Measurements from ENCODE around the gene MESP1. TPM values are rescaled to one million over a fixed set of nuclear protein-coding genes. Genes with fewer than 3 reads are reported as not detected.
A peak's percentile ranks its signal among the peaks of the same experiment; 100 is the strongest.

MESP1 gene
- total RNA-seq, 1 donor from 2014 or later: 0.26 TPM

DNA sequence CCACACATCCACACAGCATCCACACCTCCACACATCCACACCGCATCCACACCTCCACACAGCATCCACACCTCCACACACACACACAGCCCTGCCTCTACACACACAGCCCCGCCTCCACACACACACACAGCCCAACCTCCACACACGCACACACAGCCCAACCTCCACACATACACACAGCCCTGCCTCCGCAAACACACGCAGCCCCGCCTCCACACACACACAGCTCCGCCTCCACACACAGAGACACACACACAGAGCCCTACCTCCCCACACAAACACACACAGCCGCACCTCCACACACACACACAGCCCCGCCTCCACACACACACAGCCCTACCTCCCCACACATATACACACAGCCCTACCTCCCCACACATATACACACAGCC is 4.7 kb downstream of the MESP1 start:
- Histone ChIP-seq H3K36me3 (ENCODE audit: control insufficient read depth, insufficient read depth, low read length) (no peaks in the 10 kb centered on the region), H3K27me3 (ENCODE audit: control insufficient read depth, insufficient read depth, low read length) (peaks cover 10% of the 10 kb centered on the region), H3K4me3 (ENCODE audit: low read depth, low read length) (no peak overlapping the region)
- DNase-seq (ENCODE audit: low read depth): no peak
- TF ChIP-seq, protein P1, sequence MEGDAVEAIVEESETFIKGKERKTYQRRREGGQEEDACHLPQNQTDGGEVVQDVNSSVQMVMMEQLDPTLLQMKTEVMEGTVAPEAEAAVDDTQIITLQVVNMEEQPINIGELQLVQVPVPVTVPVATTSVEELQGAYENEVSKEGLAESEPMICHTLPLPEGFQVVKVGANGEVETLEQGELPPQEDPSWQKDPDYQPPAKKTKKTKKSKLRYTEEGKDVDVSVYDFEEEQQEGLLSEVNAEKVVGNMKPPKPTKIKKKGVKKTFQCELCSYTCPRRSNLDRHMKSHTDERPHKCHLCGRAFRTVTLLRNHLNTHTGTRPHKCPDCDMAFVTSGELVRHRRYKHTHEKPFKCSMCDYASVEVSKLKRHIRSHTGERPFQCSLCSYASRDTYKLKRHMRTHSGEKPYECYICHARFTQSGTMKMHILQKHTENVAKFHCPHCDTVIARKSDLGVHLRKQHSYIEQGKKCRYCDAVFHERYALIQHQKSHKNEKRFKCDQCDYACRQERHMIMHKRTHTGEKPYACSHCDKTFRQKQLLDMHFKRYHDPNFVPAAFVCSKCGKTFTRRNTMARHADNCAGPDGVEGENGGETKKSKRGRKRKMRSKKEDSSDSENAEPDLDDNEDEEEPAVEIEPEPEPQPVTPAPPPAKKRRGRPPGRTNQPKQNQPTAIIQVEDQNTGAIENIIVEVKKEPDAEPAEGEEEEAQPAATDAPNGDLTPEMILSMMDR (IDR thresholded peaks at IDR 0.05; ENCODE audit: insufficient read depth, low read length, severe bottlenecking): no peak
- no peak for FAIRE-seq

DNA sequence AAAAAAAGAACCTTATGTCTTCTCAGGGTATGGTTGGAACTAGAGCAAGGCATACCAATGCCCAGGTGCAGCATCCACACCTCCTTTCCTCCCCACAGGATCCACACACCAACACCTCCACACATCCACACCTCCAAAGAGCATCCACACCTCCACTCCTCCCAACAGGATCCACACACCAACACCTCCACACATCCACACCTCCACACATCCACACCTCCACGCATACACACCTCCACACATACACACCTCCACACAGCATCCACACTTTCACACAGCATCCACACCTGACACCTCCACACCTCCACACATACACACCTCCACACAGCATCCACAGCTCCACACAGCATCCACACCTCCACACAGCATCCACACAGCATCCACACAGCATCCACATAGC is 5.3 kb downstream of the MESP1 start:
- DNase-seq (ENCODE audit: low read depth) (no peak), FAIRE-seq (peak; percentile 93)
- Histone ChIP-seq H3K27me3 (ENCODE audit: control insufficient read depth, insufficient read depth, low read length) (peaks cover 10% of the 10 kb centered on the region), H3K36me3 (ENCODE audit: control insufficient read depth, insufficient read depth, low read length) (no peaks in the 10 kb centered on the region), H3K4me3 (ENCODE audit: low read depth, low read length) (no peak overlapping the region)
- TF ChIP-seq, protein P1 (IDR thresholded peaks at IDR 0.05; ENCODE audit: insufficient read depth, low read length, severe bottlenecking): no peak

DNA sequence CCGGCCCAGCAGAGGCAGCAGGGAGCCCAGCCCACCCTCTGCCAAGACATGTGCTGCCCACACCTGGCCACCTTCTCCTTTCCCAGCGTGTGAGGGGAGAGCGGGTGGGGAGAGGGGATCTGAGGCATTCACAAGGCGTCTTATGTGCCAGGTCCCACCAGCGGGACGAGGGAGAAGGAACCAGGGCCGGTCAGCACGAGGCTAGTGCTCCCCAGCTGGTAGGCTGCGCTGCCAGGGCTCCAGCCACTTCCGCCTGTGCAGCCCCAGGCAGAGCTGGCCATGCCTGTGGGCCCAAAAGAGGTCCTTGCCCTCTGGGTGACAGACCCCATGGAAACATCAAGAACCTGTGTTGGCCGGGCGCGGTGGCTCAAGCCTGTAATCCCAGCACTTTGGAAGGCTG is 5.9 kb downstream of the MESP1 start:
- Histone ChIP-seq H3K36me3 (ENCODE audit: control insufficient read depth, insufficient read depth, low read length) (no peaks in the 10 kb centered on the region), H3K4me3 (ENCODE audit: low read depth, low read length) (no peak overlapping the region), H3K27me3 (ENCODE audit: control insufficient read depth, insufficient read depth, low read length) (peaks cover 9% of the 10 kb centered on the region)
- no peak for DNase-seq (ENCODE audit: low read depth)
- FAIRE-seq: no peak
- TF ChIP-seq, protein P1 (IDR thresholded peaks at IDR 0.05; ENCODE audit: insufficient read depth, low read length, severe bottlenecking): no peak

DNA sequence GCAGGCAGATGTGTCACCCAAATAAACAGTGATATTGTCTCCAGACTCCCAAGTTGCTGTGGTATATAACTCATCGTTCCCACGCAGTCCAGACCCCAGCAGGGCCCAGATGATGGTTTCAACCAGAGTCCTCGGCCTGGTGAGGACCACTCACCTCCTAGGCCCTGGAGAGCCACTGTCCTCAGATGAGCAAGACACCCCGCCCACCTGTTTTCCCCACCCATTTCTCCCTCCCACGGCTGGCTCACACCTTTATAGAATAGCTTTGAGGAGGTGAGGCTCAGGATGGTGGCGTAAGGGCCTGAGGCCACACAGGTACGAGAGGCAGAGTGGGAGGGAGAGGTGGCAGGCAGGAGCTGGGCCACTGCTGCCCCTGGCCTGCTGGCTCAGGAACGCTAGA is 7.5 kb downstream of the MESP1 start:
- Histone ChIP-seq H3K27me3 (ENCODE audit: control insufficient read depth, insufficient read depth, low read length) (no peaks in the 10 kb centered on the region), H3K4me3 (ENCODE audit: low read depth, low read length) (no peak overlapping the region), H3K36me3 (ENCODE audit: control insufficient read depth, insufficient read depth, low read length) (no peaks in the 10 kb centered on the region)
- peak; percentile 12 for DNase-seq (ENCODE audit: low read depth)
- no peak for FAIRE-seq
- TF ChIP-seq, protein P1 (IDR thresholded peaks at IDR 0.05; ENCODE audit: insufficient read depth, low read length, severe bottlenecking): no peak

DNA sequence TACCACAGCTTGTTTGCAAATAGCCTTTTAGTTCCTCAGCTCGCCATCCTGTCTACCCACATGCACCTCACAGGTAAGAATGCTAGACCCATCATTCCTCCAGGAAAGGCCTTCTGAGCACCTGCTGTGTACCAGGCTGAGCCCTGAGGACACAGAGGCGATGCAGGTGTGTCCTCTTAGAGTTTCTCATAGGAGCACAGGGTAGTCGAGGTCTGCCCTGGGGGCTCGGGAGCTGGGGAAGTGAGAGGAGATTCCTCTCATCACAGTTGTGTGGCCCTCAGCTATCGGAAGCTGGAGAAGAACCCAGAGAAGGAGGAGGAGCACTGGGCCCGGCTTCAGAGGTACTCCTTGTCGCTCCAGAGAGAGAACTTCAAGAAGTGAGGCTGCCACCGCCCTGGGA is 8.0 kb downstream of the MESP1 start:
- TF ChIP-seq, protein P1 (IDR thresholded peaks at IDR 0.05; ENCODE audit: insufficient read depth, low read length, severe bottlenecking): no peak
- DNase-seq (ENCODE audit: low read depth): no peak
- FAIRE-seq: peak; percentile 36
- H3K36me3 ChIP-seq (ENCODE audit: control insufficient read depth, insufficient read depth, low read length): no peaks in the 10 kb centered on the region
- H3K4me3 ChIP-seq (ENCODE audit: low read depth, low read length): no peak overlapping the region
- H3K27me3 ChIP-seq (ENCODE audit: control insufficient read depth, insufficient read depth, low read length): no peaks in the 10 kb centered on the region

DNA sequence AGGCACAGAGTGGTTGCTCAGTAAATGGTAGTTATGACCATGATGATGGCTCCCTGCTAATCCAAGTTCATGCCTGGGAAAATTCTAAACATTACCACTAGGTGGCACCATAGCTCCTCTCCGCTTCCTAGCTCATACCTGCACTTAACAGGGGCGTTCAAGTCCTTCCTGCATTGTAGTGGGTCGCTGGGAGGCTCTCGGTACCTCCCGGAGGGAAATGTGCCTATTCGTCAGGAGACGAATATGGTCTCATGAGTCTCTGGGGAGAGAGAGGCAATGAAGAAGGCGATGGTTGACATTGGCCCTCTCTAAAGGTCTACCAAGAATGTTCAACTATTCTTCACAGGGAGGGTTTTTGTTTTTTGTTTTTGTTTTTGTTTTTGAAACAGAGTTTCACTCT is 10.9 kb downstream of the MESP1 start:
- H3K36me3 ChIP-seq (ENCODE audit: control insufficient read depth, insufficient read depth, low read length): no peaks in the 10 kb centered on the region
- TF ChIP-seq, protein P1 (IDR thresholded peaks at IDR 0.05; ENCODE audit: insufficient read depth, low read length, severe bottlenecking): peak; percentile 84
- FAIRE-seq (peak; percentile 79), DNase-seq (ENCODE audit: low read depth) (peak; percentile 71)
- no peak overlapping the region for H3K4me3 ChIP-seq (ENCODE audit: low read depth, low read length)
- H3K27me3 ChIP-seq (ENCODE audit: control insufficient read depth, insufficient read depth, low read length): peaks cover 2% of the 10 kb centered on the region
